CD14-positive monocyte (primary cell): ENCODE measurements around the gene TFG. TPM values are rescaled to one million over a fixed set of nuclear protein-coding genes. Genes with fewer than 3 reads are reported as not detected.

ENCODE experiments used
- DNase-seq, 3 donors: peaks; one replicate each; pipeline ENCODE4 v3.0.0-alpha.2; 2011 to 2022
- H2AFZ ChIP-seq: 2 replicates; pipeline ENCODE4 v1.6.0; 2012; ENCODE audit warnings: mild to moderate bottlenecking, low read depth, low read length, inconsistent platforms; ENCODE audit not compliant: insufficient read depth, poor library complexity, severe bottlenecking
- H3K27ac ChIP-seq, 2 donors: 1 replicate in 1 of 2; 2 replicates in 1 of 2; pipeline ENCODE4 v1.5.1; 2012 to 2013; ENCODE audit warnings: low read length in 2 of 2, control low read depth in 1 of 2, inconsistent platforms in 1 of 2, low read depth in 1 of 2, mild to moderate bottlenecking in 1 of 2
- H3K27me3 ChIP-seq, 2 donors: one replicate each; pipeline versions ENCODE4 v1.6.0 to v1.6.1; 2011 to 2013; ENCODE audit warnings: low read length in 2 of 2; ENCODE audit not compliant: control insufficient read depth in 2 of 2, insufficient read depth in 2 of 2
- H3K36me3 ChIP-seq, 2 donors: replicated peaks in 1 of 2; 1 replicate in 1 of 2; 2 replicates in 1 of 2; pipeline versions ENCODE4 v1.5.1 to v1.6.1; 2012 to 2013; ENCODE audit warnings: low read length in 2 of 2, control low read depth in 1 of 2, inconsistent platforms in 1 of 2, mild to moderate bottlenecking in 1 of 2; ENCODE audit not compliant: insufficient read depth in 2 of 2, control insufficient read depth in 1 of 2
- H3K4me1 ChIP-seq, 2 donors: 1 replicate in 1 of 2; 2 replicates in 1 of 2; pipeline versions ENCODE4 v1.5.1 to v1.6.1; 2012 to 2013; ENCODE audit warnings: low read length in 2 of 2, control low read depth in 1 of 2, inconsistent platforms in 1 of 2, mild to moderate bottlenecking in 1 of 2, moderate library complexity in 1 of 2; ENCODE audit not compliant: insufficient read depth in 2 of 2, control insufficient read depth in 1 of 2
- H3K4me2 ChIP-seq: replicated peaks from 2 replicates; pipeline ENCODE3; 2012; ENCODE audit warnings: low read length, moderate library complexity, mild to moderate bottlenecking; ENCODE audit not compliant: poor library complexity, severe bottlenecking; ENCODE audit errors: extremely low read depth
- H3K4me3 ChIP-seq, 3 experiments: fragments of 200-600 bp in 1 of 3; sonication (generic) in 1 of 3; replicated peaks in 1 of 3; 1 replicate in 2 of 3; 2 replicates in 1 of 3; pipeline ENCODE4 v1.5.1; 2011 to 2013; ENCODE audit warnings: low read length in 3 of 3, mild to moderate bottlenecking in 3 of 3, control low read depth in 2 of 3, low read depth in 2 of 3, inconsistent platforms in 1 of 3, moderate library complexity in 1 of 3
- H3K79me2 ChIP-seq: 2 replicates; pipeline ENCODE4 v1.6.0; 2012; ENCODE audit warnings: mild to moderate bottlenecking, control low read depth, inconsistent platforms, low read length, moderate library complexity; ENCODE audit not compliant: insufficient read depth
- H3K9ac ChIP-seq: 2 replicates; pipeline ENCODE4 v1.6.0; 2017; ENCODE audit warnings: low read length, mild to moderate bottlenecking; ENCODE audit not compliant: insufficient read depth, poor library complexity, severe bottlenecking
- H3K9me3 ChIP-seq, 2 donors: replicated peaks in 1 of 2; 1 replicate in 1 of 2; 2 replicates in 1 of 2; pipeline versions ENCODE4 v1.5.1 to v1.6.1; 2012 to 2013; ENCODE audit warnings: low read length in 2 of 2, control low read depth in 1 of 2; ENCODE audit not compliant: control insufficient read depth in 1 of 2, insufficient read depth in 1 of 2
- H4K20me1 ChIP-seq: 2 replicates; pipeline ENCODE4 v1.6.0; 2012; ENCODE audit warnings: mild to moderate bottlenecking, low read length, control low read depth, moderate library complexity; ENCODE audit not compliant: insufficient read depth
- H3K27ac Mint-ChIP-seq, 7 donors: one replicate each; pipeline ENCODE4 v1.8.0; 2020; ENCODE audit warnings: mild to moderate bottlenecking in 7 of 7, mixed read lengths in 7 of 7, moderate library complexity in 6 of 7, inconsistent platforms in 2 of 7
- H3K27me3 Mint-ChIP-seq, 3 donors: one replicate each; pipeline ENCODE4 v1.8.0; 2021 to 2022; ENCODE audit warnings: low read depth in 3 of 3, mild to moderate bottlenecking in 3 of 3, mixed read lengths in 3 of 3, moderate library complexity in 3 of 3, inconsistent platforms in 1 of 3
- H3K36me3 Mint-ChIP-seq, 2 donors: one replicate each; pipeline ENCODE4 v1.8.0; 2020; ENCODE audit warnings: mixed read lengths in 2 of 2, inconsistent platforms in 1 of 2, mild to moderate bottlenecking in 1 of 2
- H3K4me1 Mint-ChIP-seq: one replicate; pipeline ENCODE4 v1.8.0; 2020; ENCODE audit warnings: mild to moderate bottlenecking, mixed read lengths
- H3K4me3 Mint-ChIP-seq, 2 donors: one replicate each; pipeline ENCODE4 v1.8.0; 2020; ENCODE audit warnings: mild to moderate bottlenecking in 2 of 2, mixed read lengths in 2 of 2, moderate library complexity in 1 of 2
- H3K9me3 Mint-ChIP-seq, 7 donors: one replicate each; pipeline ENCODE4 v1.8.0; 2020 to 2022; ENCODE audit warnings: mixed read lengths in 7 of 7, mild to moderate bottlenecking in 6 of 7, moderate library complexity in 6 of 7, inconsistent platforms in 2 of 7
- WGBS: methylation state at CpG from one replicate; pipeline ENCODE4 v1.1.5; 2013; ENCODE audit warnings: missing lambda C conversion rate; ENCODE audit not compliant: insufficient coverage; 5-methylcytosine and 5-hydroxymethylcytosine counted together
- intact Hi-C, 2 donors: fragments of 100-400 bp; cut with micrococcal nuclease; formaldehyde crosslinking; loops; one replicate each; pipeline versions ENCODE4 v1.15.0 to v1.15.1; 2023
- polyA plus RNA-seq, 3 donors: library from polyadenylated mRNA; depleted of rRNA in 1 of 3; unstranded in 2 of 3; stranded (reverse) in 1 of 3; fragments of 300-500 nt in 2 of 3; fragments of >200 nt in 1 of 3; fragmentation: Illumina TruSeq in 2 of 3; gene quantifications; 1 replicate in 2 of 3; 2 replicates in 1 of 3; pipeline ENCODE4 v1.2.3, GENCODE V29; 2012 to 2021
- TF ChIP-seq, protein P1 (sequence below): fragments of 200-600 bp; IDR thresholded peaks from one replicate; pipeline ENCODE4 v1.8.0; 2022; ENCODE audit warnings: antibody characterized with exemption, mild to moderate bottlenecking

TFG gene
- polyA plus RNA-seq, 3 donors: 37.9 to 51.2 (median 44.8) TPM

DNA sequence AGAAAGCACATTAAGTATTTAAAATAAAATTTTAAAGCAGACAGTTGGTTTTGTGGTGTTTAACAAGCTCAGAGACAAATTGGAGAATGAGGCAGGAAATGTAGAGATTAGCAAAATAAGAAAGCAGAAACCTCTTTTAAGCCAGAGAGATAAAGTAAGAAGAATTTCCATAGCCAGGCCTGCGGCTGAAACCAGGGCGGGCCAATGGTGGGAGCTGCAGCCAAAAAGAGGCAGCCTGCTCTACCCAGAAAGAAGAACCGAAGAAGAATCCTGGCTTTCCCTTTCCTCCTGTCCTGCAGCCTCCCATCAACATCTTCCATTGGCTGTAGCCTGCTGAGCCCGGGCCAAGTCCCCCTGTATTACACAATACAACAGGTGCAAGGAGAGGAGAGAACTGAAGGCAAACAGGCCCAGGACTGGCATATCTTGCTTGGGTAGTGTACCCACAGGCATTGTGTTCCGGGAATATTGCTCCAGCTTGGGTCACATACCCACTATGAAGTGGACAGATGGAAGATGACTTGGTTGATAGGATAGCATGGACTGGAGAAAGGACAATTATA, 11.5 kb upstream of the TFG start:
- Histone ChIP-seq H3K9me3 (no peaks in the 10 kb centered on the region), H3K4me1 (no peaks in the 10 kb centered on the region), H4K20me1 (no peaks in the 10 kb centered on the region), H3K9ac (no peak overlapping the region), H3K27me3 (no peaks in the 10 kb centered on the region), H2AFZ (no peak overlapping the region), H3K79me2 (no peaks in the 10 kb centered on the region), H3K36me3 (no peaks in the 10 kb centered on the region), H3K27ac (no peak overlapping the region), H3K4me2 (no peak overlapping the region), H3K4me3 (no peak overlapping the region)
- peaks cover 0 to 7% (median 2%) of the 10 kb centered on the region in 3 donors for H3K27me3 Mint-ChIP-seq
- H3K27ac Mint-ChIP-seq: no peak overlapping the region
- TF ChIP-seq, protein P1, sequence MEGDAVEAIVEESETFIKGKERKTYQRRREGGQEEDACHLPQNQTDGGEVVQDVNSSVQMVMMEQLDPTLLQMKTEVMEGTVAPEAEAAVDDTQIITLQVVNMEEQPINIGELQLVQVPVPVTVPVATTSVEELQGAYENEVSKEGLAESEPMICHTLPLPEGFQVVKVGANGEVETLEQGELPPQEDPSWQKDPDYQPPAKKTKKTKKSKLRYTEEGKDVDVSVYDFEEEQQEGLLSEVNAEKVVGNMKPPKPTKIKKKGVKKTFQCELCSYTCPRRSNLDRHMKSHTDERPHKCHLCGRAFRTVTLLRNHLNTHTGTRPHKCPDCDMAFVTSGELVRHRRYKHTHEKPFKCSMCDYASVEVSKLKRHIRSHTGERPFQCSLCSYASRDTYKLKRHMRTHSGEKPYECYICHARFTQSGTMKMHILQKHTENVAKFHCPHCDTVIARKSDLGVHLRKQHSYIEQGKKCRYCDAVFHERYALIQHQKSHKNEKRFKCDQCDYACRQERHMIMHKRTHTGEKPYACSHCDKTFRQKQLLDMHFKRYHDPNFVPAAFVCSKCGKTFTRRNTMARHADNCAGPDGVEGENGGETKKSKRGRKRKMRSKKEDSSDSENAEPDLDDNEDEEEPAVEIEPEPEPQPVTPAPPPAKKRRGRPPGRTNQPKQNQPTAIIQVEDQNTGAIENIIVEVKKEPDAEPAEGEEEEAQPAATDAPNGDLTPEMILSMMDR: no peak
- peaks cover 0 to 2% (median 0%) of the 10 kb centered on the region in 7 donors for H3K9me3 Mint-ChIP-seq
- no peaks in the 10 kb centered on the region for H3K4me1 Mint-ChIP-seq
- H3K36me3 Mint-ChIP-seq: no peaks in the 10 kb centered on the region
- WGBS: 92% methylated on average over 5 of the region's 5 CpGs
- intact Hi-C loops: loop anchor here in 1 of 2 donors (2.0 kb wide), 1 partner anchor 27 kb away; no protein-coding TSS in a partner anchor
- no peak for DNase-seq
- no peak overlapping the region for H3K4me3 Mint-ChIP-seq

DNA sequence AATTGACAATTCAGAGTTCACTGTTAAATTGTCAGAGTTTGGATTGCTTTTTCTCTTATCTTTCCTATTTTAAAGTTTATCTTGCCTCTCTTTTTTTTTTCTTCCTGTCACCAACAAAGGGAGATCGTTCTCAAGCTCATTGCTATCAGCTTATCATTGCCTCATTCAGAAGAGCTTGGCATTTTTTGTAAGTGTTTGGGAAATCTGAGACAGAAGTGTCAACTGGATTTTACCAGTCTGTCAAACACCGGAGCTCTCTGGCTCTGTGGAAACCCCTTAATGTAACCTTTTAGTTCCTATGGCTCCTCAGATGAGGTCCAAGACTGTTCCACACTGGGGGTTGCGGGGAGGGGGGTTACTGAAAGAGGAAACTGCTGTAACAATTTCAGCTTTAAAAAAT, 10.6 kb upstream of the TFG start:
- H3K27ac Mint-ChIP-seq: no peak overlapping the region
- intact Hi-C loops: no loop called here
- no peak overlapping the region for H3K4me2 ChIP-seq
- H3K9ac ChIP-seq: no peak overlapping the region
- whole genome bisulfite sequencing: 40% methylated on average over 1 of the region's 3 CpGs
- no peak overlapping the region for H3K27ac ChIP-seq
- no peak overlapping the region for H3K4me3 ChIP-seq
- H3K79me2 ChIP-seq: no peaks in the 10 kb centered on the region
- H2AFZ ChIP-seq: no peak overlapping the region
- H3K4me1 Mint-ChIP-seq: no peaks in the 10 kb centered on the region
- no peak overlapping the region for H3K4me3 Mint-ChIP-seq
- no peaks in the 10 kb centered on the region for H3K36me3 Mint-ChIP-seq
- no peaks in the 10 kb centered on the region for H3K27me3 ChIP-seq
- H4K20me1 ChIP-seq: no peaks in the 10 kb centered on the region
- no peaks in the 10 kb centered on the region for H3K4me1 ChIP-seq
- H3K9me3 Mint-ChIP-seq: peaks cover 0 to 2% (median 0%) of the 10 kb centered on the region in 7 donors
- H3K9me3 ChIP-seq: no peaks in the 10 kb centered on the region
- DNase-seq: no peak
- TF ChIP-seq, protein P1: no peak
- H3K36me3 ChIP-seq: no peaks in the 10 kb centered on the region
- peaks cover 0 to 7% (median 2%) of the 10 kb centered on the region in 3 donors for H3K27me3 Mint-ChIP-seq
